ENCODE measurements around the gene DMC1.
"Not testable (repeated sequence)": the region's sequence is repeated elsewhere in the genome, so short reads cannot be mapped to it uniquely, and the experiment has no call there.

The DMC1 gene, protein sequence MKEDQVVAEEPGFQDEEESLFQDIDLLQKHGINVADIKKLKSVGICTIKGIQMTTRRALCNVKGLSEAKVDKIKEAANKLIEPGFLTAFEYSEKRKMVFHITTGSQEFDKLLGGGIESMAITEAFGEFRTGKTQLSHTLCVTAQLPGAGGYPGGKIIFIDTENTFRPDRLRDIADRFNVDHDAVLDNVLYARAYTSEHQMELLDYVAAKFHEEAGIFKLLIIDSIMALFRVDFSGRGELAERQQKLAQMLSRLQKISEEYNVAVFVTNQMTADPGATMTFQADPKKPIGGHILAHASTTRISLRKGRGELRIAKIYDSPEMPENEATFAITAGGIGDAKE

GRCh38 chr22:38569972-38570778 is at the start of gene DMC1:
Gene DMC1 (minus strand): TSS chr22:38570183. CDS start chr22:38568256, 1,927 bp downstream.
- DNase-seq (ENCODE audit: low read depth in 2 of 2), result peak; percentile 50 to 58

DNA sequence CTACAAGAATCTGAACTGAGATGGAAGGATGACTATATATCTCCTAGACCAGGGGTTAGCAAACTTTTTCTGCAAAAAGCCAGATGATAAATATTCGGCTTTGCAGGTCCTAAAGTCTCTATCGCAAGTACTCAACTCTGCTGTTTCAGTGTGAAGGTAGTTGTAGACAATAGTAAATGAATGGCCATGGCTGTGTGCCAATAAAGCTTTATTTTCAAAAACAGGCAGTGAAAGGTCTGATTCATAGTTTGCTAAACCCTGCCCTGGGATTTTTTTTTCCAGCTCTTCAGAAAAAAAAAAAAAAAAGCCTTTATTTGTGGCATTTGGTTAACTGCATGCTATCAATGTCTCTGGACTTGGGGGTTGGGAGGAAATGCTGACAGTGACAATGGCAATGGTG is 48.7 kb upstream of the DMC1 start:
- DNase-seq (ENCODE audit: low read depth in 2 of 2), result no peak

DNA sequence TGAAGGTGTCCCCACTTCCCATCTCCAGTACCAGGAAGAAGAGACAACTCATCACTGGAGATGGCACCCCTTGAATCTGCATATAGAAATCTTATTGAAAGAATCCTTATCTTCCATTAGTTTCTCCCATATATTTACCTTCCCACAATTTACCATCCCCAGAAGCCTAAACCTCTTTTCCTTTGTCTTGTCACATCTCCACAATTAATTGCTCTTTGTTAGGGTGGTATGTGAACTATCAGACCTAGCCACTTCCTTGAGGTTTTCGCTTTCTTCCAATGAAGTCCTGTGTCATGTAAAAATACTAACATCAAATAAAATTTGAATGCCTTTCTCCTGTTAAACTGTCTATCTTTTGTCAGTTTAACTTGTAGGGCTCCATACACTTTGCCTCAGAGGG is 48.3 kb upstream of the DMC1 start:
- DNase-seq (ENCODE audit: low read depth in 2 of 2), result no peak

GRCh38 chr22:38615064-38615405 is 45.1 kb upstream of the DMC1 start:
- DNase-seq (ENCODE audit: low read depth in 2 of 2), result not testable (repeated sequence)

DNA sequence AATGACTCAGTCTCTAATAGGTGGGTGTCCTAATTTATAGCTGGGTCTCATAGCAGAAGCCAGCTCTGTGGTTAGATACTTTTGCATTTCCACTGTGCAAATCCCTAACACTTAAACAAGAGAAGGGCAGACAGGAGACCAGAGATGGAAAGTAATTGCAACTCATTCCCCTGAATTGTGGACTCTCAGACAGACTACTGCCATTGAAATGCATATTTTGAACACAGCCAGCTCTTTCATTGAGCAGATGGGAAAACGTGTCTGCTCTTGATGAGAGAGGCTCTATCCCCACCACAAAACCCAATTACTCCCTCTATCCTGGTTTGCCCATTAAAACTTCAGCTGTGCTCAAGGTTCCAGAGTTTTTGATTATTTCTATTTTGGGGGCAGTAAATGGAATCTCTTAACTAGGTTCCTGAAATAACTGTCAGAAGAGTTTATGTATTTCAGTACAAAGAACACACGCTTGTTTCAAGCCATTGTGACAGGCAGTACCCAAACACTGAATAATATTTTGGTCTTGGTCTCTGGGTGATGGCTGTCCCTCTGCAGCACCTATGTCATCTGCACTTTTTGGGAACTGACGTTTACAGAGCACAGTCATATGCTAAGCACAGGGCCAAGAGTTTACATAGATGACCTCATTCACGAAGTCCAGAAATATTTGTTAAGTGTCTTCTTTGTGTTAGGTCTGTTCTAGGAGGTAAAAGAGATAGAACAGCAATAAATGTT is 44.5 kb upstream of the DMC1 start:
- DNase-seq (ENCODE audit: low read depth in 2 of 2), result no peak

DNA sequence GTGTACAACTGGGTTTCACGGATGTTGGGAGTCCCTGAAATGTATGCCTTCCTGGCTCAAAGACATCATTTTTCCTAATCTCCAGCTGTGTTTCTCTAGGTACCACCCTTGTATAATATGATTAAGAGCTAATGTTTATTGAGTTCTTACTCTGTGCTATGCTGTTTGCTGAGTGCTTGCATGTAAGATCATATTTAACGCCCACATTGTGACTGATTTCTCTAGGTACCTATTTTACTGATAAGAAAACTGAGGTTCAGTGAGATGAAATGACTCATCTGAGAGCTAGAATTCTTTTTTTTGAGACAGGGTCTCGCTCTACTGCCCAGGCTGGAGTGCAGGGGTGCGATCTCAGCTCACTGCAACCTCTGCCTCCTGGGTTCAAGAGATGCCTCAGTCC is 43.6 kb upstream of the DMC1 start:
- no peak for DNase-seq (ENCODE audit: low read depth in 2 of 2)

GRCh38 chr22:38612217-38613006 is 42.4 kb upstream of the DMC1 start:
- no peak for DNase-seq (ENCODE audit: low read depth in 2 of 2)

DNA sequence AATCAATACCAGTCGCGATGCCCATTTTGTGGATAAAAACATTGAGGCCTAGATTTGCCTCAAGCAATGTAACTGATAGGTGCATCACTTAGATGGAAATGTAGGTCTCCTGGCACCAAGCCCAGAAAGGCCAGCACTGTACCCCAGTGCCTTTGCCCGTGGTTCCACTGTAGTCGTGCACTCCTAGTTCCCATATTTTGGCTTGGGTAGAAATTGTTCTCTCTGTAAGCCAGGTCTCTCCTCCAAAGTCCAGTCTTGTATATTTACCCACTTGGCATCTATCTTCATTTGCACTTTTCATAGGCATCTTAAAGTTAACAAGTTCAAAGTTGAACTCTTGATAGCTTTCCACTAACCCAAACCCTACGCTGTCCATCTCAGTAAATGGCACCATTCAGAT is 41.6 kb upstream of the DMC1 start:
- no peak for DNase-seq (ENCODE audit: low read depth in 2 of 2)

DNA sequence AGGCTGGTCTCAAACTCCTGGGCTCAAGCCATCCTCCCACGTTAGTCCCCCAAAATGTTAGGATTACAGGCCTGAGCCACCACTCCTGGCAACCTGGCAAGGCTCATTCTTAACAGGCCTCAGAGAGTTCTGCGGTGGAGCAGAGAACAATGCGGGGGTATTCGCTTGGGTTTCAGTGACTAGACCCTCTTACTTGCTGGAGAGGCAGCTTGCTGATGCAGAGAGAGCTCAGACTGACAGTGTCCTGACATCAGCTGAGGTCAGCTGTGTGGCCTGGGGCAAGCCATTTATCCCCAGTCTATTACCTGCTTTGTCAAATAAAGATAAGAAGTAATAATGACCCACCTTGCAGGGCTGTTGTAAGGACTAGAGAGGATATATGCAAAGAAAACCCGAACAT is 40.3 kb upstream of the DMC1 start:
- DNase-seq (ENCODE audit: low read depth in 2 of 2), result no peak

DNA sequence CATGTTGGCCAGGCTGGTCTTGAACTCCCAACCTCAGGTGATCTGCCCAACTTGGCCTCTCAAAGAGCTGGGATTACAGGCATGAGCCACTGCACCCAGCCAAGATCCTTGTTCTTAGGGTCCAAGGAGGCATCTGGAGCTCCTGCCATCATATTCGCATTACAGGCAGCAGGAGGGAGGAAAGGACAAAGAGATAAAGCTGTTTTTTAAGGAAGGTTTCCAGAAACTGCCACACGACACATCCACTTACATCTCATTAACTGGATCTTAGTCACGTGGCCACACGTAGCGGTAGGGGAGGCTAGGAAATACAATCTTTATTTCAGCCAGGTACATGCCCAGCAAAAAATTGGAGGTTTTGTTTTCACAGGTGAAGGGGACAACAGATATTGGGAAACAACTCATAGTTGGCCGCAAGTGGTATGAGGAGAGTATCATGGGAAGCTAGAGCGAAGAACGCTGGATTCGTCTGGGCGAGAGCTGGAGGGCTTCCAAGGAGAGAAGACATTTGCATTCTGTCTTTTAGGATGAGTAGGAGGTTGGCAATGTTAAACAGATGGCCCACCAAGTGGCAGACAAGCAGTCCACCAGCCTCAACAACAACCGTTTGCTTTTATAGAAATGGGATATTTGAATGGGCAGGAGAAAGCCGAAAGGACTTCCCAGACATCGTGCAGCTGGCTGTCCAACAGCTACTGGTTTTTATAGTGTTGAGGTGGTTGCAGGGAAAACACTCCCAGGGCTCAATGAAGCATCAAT is 39.2 kb upstream of the DMC1 start:
- DNase-seq (ENCODE audit: low read depth in 2 of 2), result no peak

DNA sequence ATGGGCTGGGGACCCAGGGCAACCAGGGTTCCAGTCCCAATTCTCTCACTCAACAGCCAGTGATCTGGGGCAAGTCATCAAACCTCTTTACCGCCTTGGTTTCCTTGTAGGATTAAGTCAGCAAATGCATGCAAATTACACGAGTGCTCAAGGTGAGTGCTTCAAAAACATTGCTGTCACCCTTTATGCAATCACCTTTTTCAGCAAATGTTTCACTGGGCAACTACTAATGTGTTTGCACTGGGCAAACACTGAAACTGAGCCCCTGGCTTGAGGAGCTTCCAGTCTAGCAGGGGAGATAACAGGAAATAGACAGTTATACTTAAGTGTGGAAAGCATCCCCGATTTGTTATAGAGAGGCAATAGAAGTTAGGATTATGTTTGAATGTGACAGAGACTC is 37.7 kb upstream of the DMC1 start:
- no peak for DNase-seq (ENCODE audit: low read depth in 2 of 2)

DNA sequence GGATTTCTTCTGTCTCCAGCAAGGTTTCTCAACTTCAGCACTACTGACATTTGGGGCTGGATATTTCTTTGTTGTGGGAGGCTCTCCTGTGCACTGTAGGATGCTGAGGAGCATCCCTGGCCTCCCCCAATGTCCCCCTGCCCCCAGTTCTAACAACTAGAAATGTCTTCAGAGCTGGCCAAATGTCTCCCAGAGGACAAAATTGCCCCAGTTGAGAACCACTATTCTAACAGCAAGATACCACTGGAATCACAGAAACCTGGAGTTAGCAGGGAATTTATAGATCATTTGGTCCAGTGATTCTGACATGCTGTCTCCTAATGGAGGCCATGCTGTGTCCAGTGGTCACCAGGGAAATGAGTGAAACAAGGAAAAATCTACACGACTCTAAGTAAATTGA is 32.2 kb upstream of the DMC1 start:
- DNase-seq (ENCODE audit: low read depth in 2 of 2), result no peak

DNA sequence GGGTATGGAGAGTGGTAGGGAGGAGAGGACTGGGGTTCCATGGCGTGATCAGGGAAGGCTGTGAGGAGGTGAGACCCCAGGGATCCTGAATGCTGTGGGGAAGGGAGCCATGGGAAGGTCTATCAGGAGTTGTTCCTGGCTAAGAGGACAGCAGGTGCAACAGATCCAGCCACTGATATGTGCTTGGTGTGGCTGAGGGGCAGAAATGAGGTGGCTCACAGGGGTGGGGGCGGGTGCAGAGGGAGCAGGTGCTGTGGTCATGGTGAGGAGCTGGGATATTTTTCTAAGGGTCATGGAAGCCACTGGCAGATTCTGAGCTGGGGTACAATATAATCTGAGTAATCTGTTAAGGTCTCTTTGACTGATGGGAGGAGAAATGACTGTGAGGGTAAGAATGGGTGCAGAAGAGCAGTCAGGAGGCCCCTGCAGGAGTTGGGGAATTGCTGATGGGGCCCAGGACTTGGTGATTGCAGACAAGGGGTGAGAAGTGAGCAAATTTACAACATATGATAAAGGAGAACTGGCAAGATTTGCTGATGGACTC is 31.3 kb upstream of the DMC1 start:
- DNase-seq (ENCODE audit: low read depth in 2 of 2), result no peak

GRCh38 chr22:38599466-38599865 is 29.5 kb upstream of the DMC1 start:
- DNase-seq (ENCODE audit: low read depth in 2 of 2), result no peak

- DNase-seq (ENCODE audit: low read depth in 2 of 2), result not testable (repeated sequence)
These were observed 12.9 kb upstream of the DMC1 start for GRCh38 chr22:38582923-38583322.

DNA sequence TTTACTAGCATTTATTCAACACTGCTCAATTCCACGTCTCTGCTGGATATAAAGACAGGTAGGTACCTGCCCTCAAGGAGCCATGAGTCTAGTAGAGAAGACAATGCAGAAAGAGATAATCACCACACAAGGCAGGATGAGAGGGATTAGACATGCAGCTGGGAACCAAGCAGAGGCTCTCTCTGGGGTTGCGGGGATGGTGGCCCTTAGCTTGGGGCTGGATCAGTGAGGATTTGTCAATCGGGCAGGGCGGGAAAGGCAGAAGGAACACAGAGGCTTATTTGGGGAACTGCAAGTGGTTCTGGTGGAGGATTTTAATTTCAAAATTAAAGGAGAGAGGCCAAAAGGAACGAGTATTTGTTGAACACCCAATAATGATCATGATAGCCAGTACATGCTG is 8.5 kb upstream of the DMC1 start:
- no peak for DNase-seq (ENCODE audit: low read depth in 2 of 2)

DNA sequence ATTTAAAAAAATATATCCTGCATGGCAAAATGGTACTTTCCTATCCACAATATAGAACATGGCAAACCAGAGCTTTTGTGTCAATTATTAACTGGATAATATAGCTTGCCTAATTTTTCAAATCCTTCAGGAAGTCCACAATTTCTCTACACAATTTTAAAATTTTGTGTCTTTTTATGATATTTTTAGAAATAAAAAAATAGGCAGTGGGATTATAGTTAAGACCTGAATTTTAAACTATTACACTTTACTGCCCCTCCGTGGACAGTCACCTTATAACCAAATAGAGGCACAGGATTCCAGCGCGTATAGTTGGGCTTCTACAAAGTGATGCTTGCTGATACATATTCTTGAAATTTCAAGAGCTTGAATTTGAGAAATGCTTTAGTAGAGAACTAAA is 2.1 kb upstream of the DMC1 start:
- peak in 1 of 2 experiments; percentile 20 for DNase-seq (ENCODE audit: low read depth in 2 of 2)

DNA sequence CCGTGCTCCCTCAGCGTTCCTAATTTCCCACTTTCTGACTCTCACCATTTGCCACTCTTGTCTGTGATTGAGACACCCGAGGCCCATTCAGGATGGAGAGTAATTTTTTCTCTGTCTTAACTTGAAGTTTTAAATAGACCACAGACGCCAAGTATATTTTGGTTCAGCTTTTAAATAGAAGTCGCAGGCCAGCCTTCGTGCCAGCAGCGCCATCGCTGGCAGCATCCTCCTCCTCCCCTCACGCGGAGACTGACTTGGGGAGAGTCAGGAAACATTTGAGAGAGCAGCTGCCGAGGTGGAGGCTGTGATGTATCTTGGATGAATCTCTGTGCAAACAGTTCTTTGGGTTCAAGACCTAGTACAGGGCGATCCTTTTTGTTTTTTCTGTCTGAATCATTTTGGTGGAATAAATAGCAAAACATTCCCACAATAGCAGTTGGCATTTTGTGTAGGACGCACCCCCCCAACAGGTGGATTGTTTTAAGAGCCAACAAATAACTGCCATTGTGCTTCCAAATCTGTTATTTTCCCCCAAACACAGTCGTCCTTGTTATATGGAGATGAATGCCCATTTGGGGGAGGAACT is 889 bp upstream of the DMC1 start:
- DNase-seq (ENCODE audit: low read depth in 2 of 2), result no peak

- no peak for DNase-seq (ENCODE audit: low read depth in 2 of 2)
These were observed 607 bp downstream of the DMC1 start for GRCh38 chr22:38569181-38569971.

Measured in fibroblast of skin of left quadriceps (primary cell).